HepG2 (cell line): ENCODE results near the gene GADD45G.

Experiments
- KMT2A ChIP-seq: sonication (generic); formaldehyde crosslinking; IDR thresholded peaks from 2 replicates; pipeline ENCODE4 v1.4.0; 2020; ENCODE audit warnings: missing genetic modification reagents
- MXD1 ChIP-seq: sonication (generic); formaldehyde crosslinking; IDR thresholded peaks from 2 replicates; pipeline ENCODE4 v1.4.0; 2020; ENCODE audit warnings: mild to moderate bottlenecking, missing genetic modification reagents

GRCh38 chr9:89606049-89606623 is 1.3 kb downstream of the GADD45G start:
- TF ChIP-seq KMT2A: no peak
- TF ChIP-seq MXD1 (CRISPR knock-in tag): 0 out of 2 replicates have a peak, but pooled peaks have one; percentile 43
